ENCODE data around the gene FAM163B. TPM values are rescaled to one million over a fixed set of nuclear protein-coding genes. Genes with fewer than 3 reads are reported as not detected.

The FAM163B gene
- total and polyA plus RNA-seq, 4 donors = 2.1 to 4.0 (median 3.4) TPM

- Histone ChIP-seq H3K9me3 (ENCODE audit: control insufficient read depth in 4 of 4, low read length in 3 of 4) (no peaks in the 10 kb centered on the region), H3K27me3 (ENCODE audit: control insufficient read depth in 4 of 4, insufficient read depth in 4 of 4, low read length in 3 of 4) (no peaks in the 10 kb centered on the region), H3K36me3 (ENCODE audit: control insufficient read depth in 4 of 4, insufficient read depth in 3 of 4, low read depth in 1 of 4, low read length in 3 of 4) (no peaks in the 10 kb centered on the region), H3K4me3 (ENCODE audit: low read depth in 1 of 3, low read length in 3 of 3) (no peak within 1 kb of the TSS), H3K4me1 (ENCODE audit: control insufficient read depth in 4 of 4, insufficient read depth in 4 of 4, low read length in 3 of 4) (no peaks in the 10 kb centered on the region), H3K9ac (ENCODE audit: low read depth in 1 of 2, low read length in 2 of 2) (no peak within 1 kb of the TSS), H3K27ac (ENCODE audit: low read depth in 1 of 2, low read length in 2 of 2) (peak within 1 kb of the TSS; percentile 37 to 46)
- TF ChIP-seq SP1 (IDR thresholded peaks at IDR 0.05) (no peak), FOXA1 (IDR thresholded peaks at IDR 0.05) (no peak), HNF4A (conservative IDR thresholded peaks at IDR 0.05) (no peak), HNF4G (IDR thresholded peaks at IDR 0.05) (no peak), MAX (IDR thresholded peaks at IDR 0.05) (no peak), NR2F2 (IDR thresholded peaks at IDR 0.05) (no peak), FOXA2 (IDR thresholded peaks at IDR 0.05) (no peak), YY1 (IDR thresholded peaks at IDR 0.05) (no peak), RXRA (IDR thresholded peaks at IDR 0.05) (no peak), ATF3 (IDR thresholded peaks at IDR 0.05) (no peak), GABPA (IDR thresholded peaks at IDR 0.05 in 1 of 2, conservative IDR thresholded peaks at IDR 0.05 in 1 of 2) (no peak), REST (IDR thresholded peaks at IDR 0.05) (no peak)
- WGBS = 84% methylated on average over 24 of the region's 24 CpGs
- no peak for DNase-seq (ENCODE audit: low spot score)
Observed at GRCh38 chr9:133635533-133636531, 26.6 kb upstream of the FAM163B start, which contains the start of gene DBH. TSS of gene DBH (plus strand) at chr9:133636363. CDS start at chr9:133636372, 9 bp downstream.

- H3K9ac ChIP-seq (ENCODE audit: low read depth in 1 of 2, low read length in 2 of 2) = no peak overlapping the region
- no peak overlapping the region for H3K4me3 ChIP-seq (ENCODE audit: low read depth in 1 of 3, low read length in 3 of 3)
- peak overlapping the region in 1 of 2 donors; percentile 46 for H3K27ac ChIP-seq (ENCODE audit: low read depth in 1 of 2, low read length in 2 of 2)
- TF ChIP-seq HNF4G (IDR thresholded peaks at IDR 0.05) (no peak), FOXA2 (IDR thresholded peaks at IDR 0.05) (no peak), SP1 (IDR thresholded peaks at IDR 0.05) (no peak), EGR1 (IDR thresholded peaks at IDR 0.05; ENCODE audit: low read depth in 2 of 2) (no peak), ZBTB33 (IDR thresholded peaks at IDR 0.05) (no peak), ATF3 (IDR thresholded peaks at IDR 0.05) (no peak), NR2F2 (IDR thresholded peaks at IDR 0.05) (no peak), GABPA (IDR thresholded peaks at IDR 0.05 in 1 of 2, conservative IDR thresholded peaks at IDR 0.05 in 1 of 2) (no peak), FOXA1 (IDR thresholded peaks at IDR 0.05) (no peak), JUND (IDR thresholded peaks at IDR 0.05) (no peak), YY1 (IDR thresholded peaks at IDR 0.05) (no peak)
- WGBS = 65% methylated on average over 6 of the region's 6 CpGs
- no peaks in the 10 kb centered on the region for H3K4me1 ChIP-seq (ENCODE audit: control insufficient read depth in 4 of 4, insufficient read depth in 4 of 4, low read length in 3 of 4)
- no peak for DNase-seq (ENCODE audit: low spot score)
- H3K9me3 ChIP-seq (ENCODE audit: control insufficient read depth in 4 of 4, low read length in 3 of 4) = no peaks in the 10 kb centered on the region
- no peaks in the 10 kb centered on the region for H3K27me3 ChIP-seq (ENCODE audit: control insufficient read depth in 4 of 4, insufficient read depth in 4 of 4, low read length in 3 of 4)
- H3K36me3 ChIP-seq (ENCODE audit: control insufficient read depth in 4 of 4, insufficient read depth in 3 of 4, low read depth in 1 of 4, low read length in 3 of 4) = no peaks in the 10 kb centered on the region
Observed at GRCh38 chr9:133635098-133635497, 25.9 kb upstream of the FAM163B start.

Data from liver (tissue), 9 donors.